GM20000 (cell line): ENCODE data around the gene HACE1.

Source experiments
- DNase-seq: peaks from one replicate; pipeline ENCODE4 v3.0.0; 2012; ENCODE audit warnings: low spot score
- CTCF ChIP-seq: IDR thresholded peaks from 2 replicates; pipeline ENCODE4 v1.5.1; 2012; ENCODE audit warnings: mild to moderate bottlenecking, control low read depth; ENCODE audit errors: extremely low read depth, missing control alignments

Gene HACE1

GRCh38 chr6:104704191-104704590 lies 155.5 kb downstream of the HACE1 start:
- no peak for TF ChIP-seq CTCF
- DNase-seq: no peak

GRCh38 chr6:104702126-104702841 lies 157.4 kb downstream of the HACE1 start:
- no peak for TF ChIP-seq CTCF
- DNase-seq: no peak

GRCh38 chr6:104700371-104701185 lies 159.1 kb downstream of the HACE1 start:
- no peak for DNase-seq

GRCh38 chr6:104699593-104700329 lies 160.0 kb downstream of the HACE1 start:
- DNase-seq: no peak
- TF ChIP-seq CTCF: no peak

More at GRCh38 chr6:104700371-104701185, 159.1 kb downstream of the HACE1 start:
- TF ChIP-seq CTCF: no peak

GRCh38 chr6:104698979-104699378 lies 160.7 kb downstream of the HACE1 start:
- TF ChIP-seq CTCF: no peak
- DNase-seq: no peak

GRCh38 chr6:104692008-104692407 lies 167.7 kb downstream of the HACE1 start:
- TF ChIP-seq CTCF: no peak
- no peak for DNase-seq
